ENCODE measurements around the gene TMPRSS2. TPM values are rescaled to one million over a fixed set of nuclear protein-coding genes. Genes with fewer than 3 reads are reported as not detected.
A peak's percentile ranks its signal among the peaks of the same experiment; 100 is the strongest.

TMPRSS2 gene
- total RNA-seq, 2 donors from 2014 or later, result 471 to 667 TPM

DNA sequence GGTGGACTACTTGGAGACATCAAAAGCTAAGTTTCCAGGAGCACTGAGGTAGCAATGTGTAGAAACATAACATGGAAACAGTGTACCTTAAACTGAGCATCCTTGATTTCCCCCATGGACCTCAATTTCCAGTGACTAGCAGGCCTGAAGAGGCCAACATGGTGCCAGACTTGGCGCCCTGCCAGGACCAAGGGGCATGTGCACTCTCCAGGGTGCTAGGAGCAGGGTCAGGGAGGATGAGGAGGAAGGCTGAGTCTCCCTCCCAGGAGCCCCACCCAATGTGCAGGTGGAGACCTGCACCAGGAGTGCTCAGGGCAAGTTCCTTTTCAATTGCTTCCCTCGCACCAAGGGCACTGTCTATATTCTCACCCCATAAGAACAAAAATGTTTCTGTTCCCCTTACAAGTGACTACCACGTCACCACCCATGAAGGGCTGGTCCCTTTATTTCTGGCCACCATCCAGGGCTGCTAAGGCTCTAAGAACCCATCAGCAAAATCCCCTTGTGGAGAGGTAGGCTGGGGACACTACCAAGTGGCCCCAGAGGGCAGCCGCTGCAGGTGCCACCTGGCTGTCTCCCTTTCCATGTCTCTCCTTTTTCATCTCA lies 42.7 kb downstream of the TMPRSS2 start:
- intact Hi-C loops (cut with DNase I, micrococcal nuclease), result no loop called here
- no peak for DNase-seq
- ATAC-seq, result no peak

DNA sequence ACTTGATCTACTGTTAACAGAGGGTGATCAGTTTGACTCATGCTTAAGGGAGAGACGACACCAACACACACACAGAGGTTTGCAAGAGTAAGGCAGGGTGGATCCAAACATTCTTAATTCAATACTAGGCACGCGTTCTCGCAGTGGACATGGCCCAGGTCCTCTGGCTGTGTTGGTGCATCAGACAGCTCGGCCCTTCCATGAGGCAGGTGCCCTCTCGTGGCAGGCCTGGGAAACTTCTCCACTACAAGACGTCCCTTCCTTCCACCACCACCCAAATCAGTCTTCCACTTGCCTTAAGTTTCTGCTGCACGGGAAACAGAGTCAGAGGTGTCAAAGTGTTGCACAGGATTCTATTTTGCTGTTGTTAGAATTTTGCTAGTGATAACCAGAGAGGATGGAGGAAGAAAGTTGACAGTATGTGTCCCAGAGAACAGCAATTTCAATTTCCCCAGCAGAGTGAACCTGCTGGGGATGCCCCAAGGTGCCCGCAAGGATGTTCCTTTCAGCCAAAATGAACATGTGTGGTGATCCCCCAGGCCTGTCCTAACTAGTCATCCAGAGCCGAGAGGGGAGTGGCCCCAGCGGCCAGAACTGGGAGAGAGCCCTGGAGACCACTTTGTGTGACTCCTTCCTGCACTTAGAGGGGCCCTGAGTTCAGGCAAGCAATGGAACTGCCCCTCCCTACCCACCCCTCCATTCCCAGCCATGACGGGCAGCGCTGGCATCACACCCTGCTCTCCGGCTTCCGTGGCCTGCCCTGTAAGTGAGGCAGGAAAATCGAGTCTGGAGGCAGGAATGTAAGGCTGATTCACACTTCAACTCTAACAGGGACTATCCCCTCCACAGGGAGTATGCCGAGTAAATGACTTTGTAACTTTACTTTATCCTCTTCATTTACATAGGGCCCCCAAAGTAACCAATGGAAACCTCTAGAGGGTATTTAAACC lies 47.1 kb downstream of the TMPRSS2 start:
- intact Hi-C loops (cut with DNase I, micrococcal nuclease), result no loop called here
- DNase-seq (peak; percentile 77 to 79), ATAC-seq (peak; percentile 72)

DNA sequence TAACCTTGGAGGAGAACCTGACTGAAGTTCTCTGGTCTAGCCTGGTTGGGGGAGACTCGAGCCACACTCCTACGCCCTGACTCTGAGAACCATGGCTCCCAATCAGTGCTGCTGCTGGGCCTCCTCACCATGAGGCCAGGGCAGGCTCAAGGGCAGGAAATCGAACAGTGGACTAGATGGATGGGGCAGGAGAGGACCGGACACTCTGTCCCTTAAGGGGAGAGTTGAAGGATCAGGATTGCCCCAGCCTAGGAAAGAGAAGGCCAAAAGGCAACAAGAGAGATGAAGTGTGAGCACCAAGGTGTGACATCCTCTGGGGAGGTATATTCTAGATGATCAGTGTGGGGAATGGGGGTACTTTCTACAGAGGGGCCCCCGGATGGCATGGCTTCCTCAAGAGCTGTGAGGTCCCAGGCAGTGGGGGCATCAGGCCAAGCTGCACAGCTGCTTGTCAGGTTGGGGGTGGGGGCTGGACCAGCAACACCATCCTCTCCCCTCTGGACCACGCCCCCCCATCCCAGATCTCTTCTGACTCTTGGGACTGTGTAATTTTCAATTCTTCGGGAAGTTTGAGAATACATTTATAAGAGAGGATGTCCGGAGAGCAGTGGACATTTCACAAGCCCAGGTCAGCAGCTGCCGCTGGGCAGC lies 47.9 kb downstream of the TMPRSS2 start:
- intact Hi-C loops (cut with DNase I, micrococcal nuclease), result loop anchor here in 1 of 2 donors (5.0 kb wide), 1 partner anchor 178 kb away; no protein-coding TSS in a partner anchor
- DNase-seq (no peak), ATAC-seq (peak; percentile 0)

DNA sequence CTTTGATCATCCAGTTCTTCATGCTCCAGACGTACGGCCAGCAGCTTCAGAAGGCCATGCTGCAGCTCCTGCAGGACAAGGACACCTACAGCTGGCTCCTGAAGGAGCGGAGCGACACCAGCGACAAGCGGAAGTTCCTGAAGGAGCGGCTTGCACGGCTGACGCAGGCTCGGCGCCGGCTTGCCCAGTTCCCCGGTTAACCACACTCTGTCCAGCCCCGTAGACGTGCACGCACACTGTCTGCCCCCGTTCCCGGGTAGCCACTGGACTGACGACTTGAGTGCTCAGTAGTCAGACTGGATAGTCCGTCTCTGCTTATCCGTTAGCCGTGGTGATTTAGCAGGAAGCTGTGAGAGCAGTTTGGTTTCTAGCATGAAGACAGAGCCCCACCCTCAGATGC lies 49.4 kb downstream of the TMPRSS2 start:
- ATAC-seq, result no peak
- no peak for DNase-seq
- intact Hi-C loops (cut with DNase I, micrococcal nuclease), result loop anchor here in 1 of 2 donors (5.0 kb wide), 1 partner anchor 176 kb away; no protein-coding TSS in a partner anchor

DNA sequence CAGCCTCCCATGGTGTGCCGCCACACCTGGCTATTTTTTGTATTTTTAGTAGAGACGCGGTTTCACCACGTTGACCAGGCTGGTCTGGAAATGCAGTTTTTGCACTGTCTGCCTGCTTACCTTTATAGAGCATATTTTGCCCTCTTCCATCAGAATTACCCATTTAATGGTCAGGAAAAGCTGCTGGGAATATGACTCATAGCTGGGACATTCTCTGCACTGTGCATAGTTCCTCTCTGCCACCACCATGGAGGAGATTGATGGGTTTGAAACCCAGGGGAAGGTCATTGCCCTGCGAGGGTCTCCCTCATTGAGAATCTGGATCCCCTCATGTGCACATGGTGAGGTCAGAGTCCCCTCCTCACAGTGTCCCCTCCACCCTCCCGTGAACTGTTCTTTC lies 49.8 kb downstream of the TMPRSS2 start:
- no peak for DNase-seq
- intact Hi-C loops (cut with DNase I, micrococcal nuclease), result loop anchor here in 1 of 2 donors (5.0 kb wide), 1 partner anchor 176 kb away; no protein-coding TSS in a partner anchor
- ATAC-seq, result no peak

DNA sequence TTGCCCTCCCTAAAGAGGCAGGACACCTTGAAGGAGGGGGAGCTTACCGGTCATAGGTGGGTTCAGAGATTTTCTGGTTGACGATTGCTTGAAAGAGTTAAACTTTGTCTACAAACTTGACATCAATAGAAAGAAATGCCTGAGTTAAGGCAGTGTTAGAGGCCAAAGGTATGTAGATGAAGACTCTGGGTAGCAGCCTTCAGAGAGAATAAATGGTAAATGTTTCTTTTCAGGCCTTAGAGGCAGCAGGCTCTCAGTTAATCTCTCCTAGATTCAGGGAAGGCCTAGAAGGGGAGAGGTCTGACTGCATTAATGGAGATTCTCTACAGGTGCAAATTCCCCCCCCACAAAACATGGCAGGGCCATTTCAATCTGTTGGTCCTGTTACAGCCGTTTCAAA lies 54.2 kb downstream of the TMPRSS2 start:
- DNase-seq (no peak), ATAC-seq (no peak)
- intact Hi-C loops (cut with DNase I, micrococcal nuclease), result no loop called here

DNA sequence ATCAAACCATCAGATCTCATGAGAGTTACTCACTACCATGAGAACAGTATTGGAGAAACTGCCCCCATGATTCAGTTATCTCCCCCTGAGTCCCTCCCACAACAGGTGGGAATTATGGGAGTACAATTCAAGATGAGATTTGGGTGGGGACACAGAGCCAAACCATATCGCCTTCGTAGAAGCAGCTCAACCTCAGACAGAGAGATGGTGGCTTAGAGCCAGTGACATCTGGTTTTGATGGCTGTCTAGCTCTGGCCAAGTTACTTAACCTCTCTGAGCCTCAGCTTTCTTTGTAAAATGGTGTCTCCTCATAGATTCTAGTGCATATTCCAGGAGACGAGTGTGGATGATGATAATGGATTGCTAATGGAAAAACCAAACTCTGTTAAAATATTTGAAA lies 54.8 kb downstream of the TMPRSS2 start:
- intact Hi-C loops (cut with DNase I, micrococcal nuclease), result no loop called here
- ATAC-seq (no peak), DNase-seq (no peak)

DNA sequence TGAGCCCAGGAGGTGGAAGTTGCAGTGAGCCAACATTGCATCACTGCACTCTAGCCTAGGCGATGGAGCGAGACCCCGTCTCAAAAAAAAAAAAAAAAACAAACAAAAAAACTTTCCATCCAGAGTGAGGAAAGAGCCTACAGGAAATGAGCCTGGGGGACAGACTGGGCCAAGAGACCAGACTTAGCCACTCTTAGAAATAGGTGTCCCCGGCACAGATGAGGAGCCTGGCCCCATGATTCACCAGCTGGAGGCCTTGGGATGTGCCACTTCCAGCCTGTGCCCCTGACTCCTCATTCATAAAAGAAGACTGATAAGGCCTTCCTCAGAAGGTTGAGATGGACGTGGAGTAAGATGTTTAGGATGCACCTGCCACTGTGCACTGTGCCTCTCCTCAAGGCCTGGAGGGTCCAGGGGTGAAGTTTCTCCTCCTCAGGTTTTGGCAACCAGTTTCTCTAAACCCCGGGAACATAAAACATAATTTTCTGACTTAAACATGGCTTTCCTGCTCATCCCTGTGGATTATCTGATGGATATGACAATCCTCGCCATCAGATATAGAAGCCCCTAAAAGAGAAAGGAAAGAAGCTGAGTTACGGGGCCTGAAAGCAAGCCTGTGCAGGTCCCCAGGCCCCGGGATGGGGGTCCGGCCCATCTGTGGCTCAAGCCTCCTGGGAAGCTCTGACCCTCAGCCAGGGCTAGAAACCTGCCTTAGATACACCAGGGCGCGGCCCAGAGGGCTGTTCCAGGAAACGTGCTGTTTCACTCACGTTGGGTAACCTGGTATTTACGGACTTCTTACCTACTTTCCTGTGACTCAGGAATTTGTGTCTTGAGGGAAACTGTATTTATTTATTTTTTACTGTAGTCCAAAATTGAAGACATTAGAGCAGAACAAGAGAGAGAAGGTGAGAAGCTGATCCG lies 55.9 kb downstream of the TMPRSS2 start:
- DNase-seq (peak in 1 of 2 donors; percentile 59), ATAC-seq (peak; percentile 95)
- intact Hi-C loops (cut with DNase I, micrococcal nuclease), result no loop called here

DNA sequence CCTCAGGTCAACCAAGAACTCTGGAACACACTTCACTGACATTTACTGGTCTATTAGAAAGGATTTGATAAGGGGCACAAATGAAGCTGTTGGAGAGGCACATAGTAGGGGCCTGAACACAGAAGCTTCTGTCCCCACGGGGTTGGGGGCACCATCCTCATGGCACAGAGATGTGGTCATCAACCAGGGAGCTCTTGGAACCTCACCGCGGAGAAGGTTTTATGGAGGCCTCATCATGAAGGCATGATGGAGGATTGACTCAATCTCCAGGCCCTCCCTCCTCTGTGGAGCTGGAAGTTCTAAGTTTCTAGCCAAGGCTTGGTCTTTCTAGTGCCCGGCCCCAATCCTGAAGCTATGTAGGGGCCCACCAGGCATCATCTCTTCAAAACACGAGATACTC lies 58.3 kb downstream of the TMPRSS2 start:
- no peak for DNase-seq
- intact Hi-C loops (cut with DNase I, micrococcal nuclease), result no loop called here
- no peak for ATAC-seq

DNA sequence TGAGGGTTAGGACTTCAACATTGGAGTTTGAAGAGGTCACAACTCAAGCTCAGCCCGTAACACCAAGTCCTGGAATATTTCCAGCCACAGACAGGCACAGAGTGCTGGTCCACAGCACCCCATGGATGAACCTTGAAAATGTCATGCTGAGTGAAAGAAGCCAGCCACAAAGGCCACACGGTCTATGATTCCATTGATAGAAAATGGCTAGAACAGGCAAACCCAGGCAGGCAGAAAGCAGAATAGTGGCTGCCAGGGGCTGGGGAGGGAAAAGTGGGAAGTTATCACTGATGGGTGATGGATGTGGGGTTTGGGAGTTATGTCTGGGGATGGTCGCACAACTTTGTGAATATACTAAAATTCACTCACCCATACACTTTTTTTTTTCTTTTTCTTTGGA lies 60.6 kb downstream of the TMPRSS2 start:
- intact Hi-C loops (cut with DNase I, micrococcal nuclease), result no loop called here
- ATAC-seq, result no peak
- no peak for DNase-seq

DNA sequence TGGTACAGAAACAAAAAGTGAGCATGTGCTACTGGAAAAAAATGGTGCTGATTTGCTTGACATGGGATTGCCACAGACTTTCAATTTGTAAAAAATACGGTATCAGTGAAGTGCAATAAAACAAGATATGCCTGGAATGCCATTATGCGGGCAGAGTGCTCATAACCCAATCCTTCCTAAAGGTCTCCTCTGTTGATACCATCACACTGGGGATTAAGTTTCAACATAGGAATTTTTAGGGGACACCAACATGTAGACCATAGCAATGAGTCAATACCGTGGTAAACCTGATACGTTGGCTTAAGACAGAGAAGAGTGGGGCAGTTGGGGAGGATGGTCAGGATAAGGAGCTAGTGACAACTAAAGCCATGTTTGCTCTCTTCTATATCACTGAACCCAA lies 61.4 kb downstream of the TMPRSS2 start:
- ATAC-seq (no peak), DNase-seq (no peak)
- intact Hi-C loops (cut with DNase I, micrococcal nuclease), result no loop called here

DNA sequence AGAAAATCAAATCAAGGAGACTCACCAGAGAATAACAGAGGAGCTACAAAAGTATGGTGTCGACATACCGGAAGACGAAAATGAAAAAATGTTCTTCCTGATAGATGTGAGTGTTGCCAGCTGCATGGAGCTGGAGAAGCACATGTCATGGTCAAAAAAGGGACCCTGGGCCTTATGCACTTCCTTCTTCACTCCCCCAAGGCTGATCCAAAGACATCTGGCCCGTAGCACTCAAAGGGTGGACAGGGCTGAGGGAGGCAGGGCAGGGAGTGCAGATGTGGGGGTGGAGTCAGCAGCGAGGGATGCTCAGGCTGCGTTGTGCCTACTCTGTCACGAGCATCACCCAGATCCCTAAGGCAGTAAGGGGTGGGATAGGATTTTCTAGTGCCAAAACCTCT lies 62.5 kb downstream of the TMPRSS2 start:
- ATAC-seq (no peak), DNase-seq (no peak)
- intact Hi-C loops (cut with DNase I, micrococcal nuclease), result no loop called here

DNA sequence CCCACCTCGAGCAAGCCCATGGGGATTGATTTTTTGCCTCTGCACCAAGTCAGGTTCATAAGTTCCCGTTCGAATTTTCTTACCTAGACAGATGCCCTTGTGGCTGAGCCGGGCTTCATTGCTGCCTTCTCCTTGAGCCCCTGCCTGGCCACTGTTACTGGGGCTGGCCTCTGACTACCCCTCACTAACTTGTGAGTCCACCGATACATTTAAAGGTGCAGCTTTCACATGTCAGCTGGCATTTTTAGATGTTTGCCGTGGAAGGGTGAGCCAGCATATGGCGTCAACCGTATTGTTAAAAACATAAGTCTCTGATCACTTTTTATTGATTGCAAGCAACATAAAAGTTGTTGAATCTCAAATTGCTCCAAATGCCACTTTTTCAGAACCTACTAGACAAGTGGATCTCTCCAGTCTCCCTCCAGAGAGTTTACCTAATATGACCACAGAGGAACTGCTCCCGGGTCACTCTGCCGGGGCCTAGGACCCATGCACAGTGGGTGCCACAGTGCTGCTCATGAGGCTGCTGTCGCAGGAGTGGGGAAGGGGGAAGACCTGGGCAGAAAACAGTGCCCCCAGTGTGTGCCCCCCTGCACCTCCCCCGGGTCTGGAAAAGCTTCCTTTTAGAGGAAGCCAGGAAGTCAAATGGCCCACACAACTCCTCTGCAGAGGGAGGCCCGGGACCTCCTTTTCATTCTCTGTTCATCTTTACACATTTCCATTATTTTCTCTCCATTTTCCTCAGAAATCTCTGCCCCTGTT lies 63.1 kb downstream of the TMPRSS2 start:
- DNase-seq (no peak), ATAC-seq (no peak)
- intact Hi-C loops (cut with DNase I, micrococcal nuclease), result no loop called here

DNA sequence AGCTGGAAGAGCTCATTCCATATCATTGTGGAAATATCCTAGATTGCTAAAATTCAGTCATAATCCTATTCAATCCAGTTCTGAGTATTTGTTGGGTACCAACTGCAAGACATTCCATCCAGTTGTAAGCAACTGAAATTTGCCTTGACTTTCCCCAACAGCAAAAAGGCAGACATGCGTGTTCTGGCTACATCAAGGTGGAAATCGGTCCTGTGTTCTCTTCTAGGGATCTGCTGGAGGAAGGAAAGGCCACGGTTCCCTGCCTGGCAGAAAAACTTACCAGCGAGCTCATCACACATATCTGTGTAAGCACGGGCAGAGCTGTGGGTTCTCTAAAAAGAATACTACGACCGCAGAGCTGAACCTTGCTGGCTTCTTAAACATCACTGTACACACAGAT lies 64.4 kb downstream of the TMPRSS2 start:
- intact Hi-C loops (cut with DNase I, micrococcal nuclease), result no loop called here
- ATAC-seq (no peak), DNase-seq (no peak)

DNA sequence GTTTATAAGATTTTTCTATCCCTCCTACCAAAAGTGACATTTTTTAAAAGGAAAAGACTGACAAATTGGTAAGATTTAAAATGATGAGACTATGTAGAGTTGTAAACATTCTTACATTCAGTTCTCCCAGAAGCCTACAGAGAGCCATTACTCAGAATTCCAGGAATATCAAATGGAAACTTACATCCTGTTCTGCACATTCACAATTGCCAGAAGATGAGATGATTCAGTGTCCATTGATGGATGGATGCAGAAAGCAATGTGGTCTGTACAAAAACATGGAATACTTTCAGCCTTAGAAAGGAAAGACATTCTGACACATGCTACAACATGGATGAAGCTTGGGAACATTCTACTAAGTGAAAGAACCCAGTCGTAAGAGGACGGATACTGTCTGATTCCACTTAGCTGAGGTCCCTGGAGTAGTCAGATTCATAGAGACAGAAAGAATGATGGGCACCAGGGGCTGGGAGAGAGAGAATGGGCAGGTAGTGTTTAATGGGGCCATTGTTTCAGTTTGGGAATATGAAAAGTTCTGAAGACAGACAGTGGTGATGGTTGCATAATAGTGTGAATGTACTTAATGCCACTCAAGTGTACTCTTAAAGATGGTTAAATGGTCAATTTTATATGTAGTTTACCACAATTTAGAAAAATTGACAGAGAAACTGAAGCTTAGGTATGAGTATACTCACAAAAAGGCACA lies 65.3 kb downstream of the TMPRSS2 start:
- ATAC-seq, result no peak
- intact Hi-C loops (cut with DNase I, micrococcal nuclease), result no loop called here
- no peak for DNase-seq

DNA sequence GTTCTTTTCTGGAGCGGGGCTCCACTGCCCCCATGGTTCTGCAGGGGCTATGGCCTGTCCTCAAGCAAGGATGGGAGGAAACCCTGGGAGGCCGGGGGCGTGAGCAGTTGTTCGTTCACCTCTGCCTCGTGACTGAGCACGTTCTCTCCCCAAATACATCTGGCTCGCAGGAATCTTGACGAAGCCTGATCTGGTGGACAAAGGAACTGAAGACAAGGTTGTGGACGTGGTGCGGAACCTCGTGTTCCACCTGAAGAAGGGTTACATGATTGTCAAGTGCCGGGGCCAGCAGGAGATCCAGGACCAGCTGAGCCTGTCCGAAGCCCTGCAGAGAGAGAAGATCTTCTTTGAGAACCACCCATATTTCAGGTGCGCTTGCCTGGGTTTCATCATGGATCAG lies 66.4 kb downstream of the TMPRSS2 start:
- intact Hi-C loops (cut with DNase I, micrococcal nuclease), result no loop called here
- ATAC-seq (no peak), DNase-seq (no peak)

DNA sequence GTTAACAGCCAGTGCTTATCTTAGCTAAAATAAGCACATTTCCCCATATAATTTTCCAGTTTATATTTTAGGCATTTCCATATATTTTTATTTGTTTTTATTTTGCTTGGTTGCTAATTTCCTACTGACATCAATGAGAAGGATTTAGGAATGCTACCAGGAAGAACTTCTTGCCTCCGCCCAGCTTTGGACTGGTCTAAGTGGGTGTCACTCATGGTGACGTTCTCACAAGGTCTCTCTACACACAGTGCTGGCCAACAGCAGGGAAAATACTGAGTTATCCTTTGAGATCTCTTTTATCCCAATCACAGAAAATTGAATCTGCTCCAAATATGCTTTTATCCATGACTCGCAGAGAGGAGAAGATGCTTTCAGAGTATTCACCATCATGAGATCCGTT lies 68.7 kb downstream of the TMPRSS2 start:
- DNase-seq (no peak), ATAC-seq (no peak)
- intact Hi-C loops (cut with DNase I, micrococcal nuclease), result no loop called here

Measured in left colon (tissue), 2 donors.